Neural progenitor cell (in vitro differentiated cells): ENCODE results near the gene DYNLT1.

ENCODE experiments used
- EZH2 ChIP-seq: fragments of 200-600 bp; sonication (generic); IDR thresholded peaks from 2 replicates; pipeline ENCODE4 v1.6.1; 2017; ENCODE audit warnings: antibody characterized with exemption, mild to moderate bottlenecking, moderate library complexity
- TF ChIP-seq, protein P1 (sequence below): fragments of 200-600 bp; sonication (generic); IDR thresholded peaks from 2 replicates; pipeline ENCODE4 v1.5.1; 2017; ENCODE audit warnings: antibody characterized with exemption, mild to moderate bottlenecking

DNA sequence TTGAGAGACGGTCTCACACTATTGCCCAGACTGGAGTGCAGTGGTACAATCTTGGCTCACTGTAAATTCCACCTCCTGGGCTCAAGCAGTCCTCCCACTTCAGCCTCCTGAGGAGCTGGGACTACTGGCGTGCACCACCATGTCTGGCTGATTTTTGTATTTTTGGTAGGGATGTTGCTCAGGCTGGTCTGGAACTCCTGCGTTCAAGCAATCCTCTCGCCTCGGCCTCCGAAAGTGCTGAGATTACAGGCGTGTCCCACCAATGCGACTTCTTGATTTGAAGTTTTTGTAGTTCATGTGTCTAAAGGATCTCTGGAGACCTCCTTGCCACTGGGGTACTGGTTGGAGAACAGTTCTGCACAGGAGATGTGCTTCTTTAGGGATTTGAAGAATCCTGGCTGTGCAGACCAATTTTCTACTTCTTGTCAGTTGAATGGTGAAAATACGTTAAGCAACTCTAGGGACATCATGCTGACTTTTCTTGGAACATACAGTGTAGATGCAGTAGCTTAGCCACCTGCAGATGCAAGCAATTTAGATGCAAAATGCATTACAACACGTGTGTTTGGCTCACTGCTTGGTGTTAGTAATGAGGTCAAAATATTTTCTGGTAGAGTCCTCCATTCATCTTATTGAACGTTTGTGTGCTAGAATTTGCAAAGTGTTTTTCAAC is 33.5 kb upstream of the DYNLT1 start:
- TF ChIP-seq, protein P1, sequence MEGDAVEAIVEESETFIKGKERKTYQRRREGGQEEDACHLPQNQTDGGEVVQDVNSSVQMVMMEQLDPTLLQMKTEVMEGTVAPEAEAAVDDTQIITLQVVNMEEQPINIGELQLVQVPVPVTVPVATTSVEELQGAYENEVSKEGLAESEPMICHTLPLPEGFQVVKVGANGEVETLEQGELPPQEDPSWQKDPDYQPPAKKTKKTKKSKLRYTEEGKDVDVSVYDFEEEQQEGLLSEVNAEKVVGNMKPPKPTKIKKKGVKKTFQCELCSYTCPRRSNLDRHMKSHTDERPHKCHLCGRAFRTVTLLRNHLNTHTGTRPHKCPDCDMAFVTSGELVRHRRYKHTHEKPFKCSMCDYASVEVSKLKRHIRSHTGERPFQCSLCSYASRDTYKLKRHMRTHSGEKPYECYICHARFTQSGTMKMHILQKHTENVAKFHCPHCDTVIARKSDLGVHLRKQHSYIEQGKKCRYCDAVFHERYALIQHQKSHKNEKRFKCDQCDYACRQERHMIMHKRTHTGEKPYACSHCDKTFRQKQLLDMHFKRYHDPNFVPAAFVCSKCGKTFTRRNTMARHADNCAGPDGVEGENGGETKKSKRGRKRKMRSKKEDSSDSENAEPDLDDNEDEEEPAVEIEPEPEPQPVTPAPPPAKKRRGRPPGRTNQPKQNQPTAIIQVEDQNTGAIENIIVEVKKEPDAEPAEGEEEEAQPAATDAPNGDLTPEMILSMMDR = no peak
- no peak for TF ChIP-seq EZH2
